Adipocyte (in vitro differentiated cells): Measurements from ENCODE around the gene FOXN3.
A peak's percentile ranks its signal among the peaks of the same experiment; 100 is the strongest.

Experiments used
- DNase-seq: peaks from one replicate; pipeline ENCODE4 v3.0.0-alpha.2; 2015; ENCODE audit warnings: low read depth
- H3K27me3 ChIP-seq: replicated peaks from 2 replicates; pipeline ENCODE4 v1.7.0; 2013; ENCODE audit warnings: mild to moderate bottlenecking, low read length, moderate library complexity; ENCODE audit not compliant: control insufficient read depth, insufficient read depth
- H3K36me3 ChIP-seq: 2 replicates; pipeline ENCODE4 v1.7.0; 2013; ENCODE audit warnings: low read length, mild to moderate bottlenecking, moderate library complexity; ENCODE audit not compliant: control insufficient read depth, insufficient read depth, severe bottlenecking
- H3K4me1 ChIP-seq: 2 replicates; pipeline ENCODE4 v1.7.0; 2013; ENCODE audit warnings: mild to moderate bottlenecking, low read length, moderate library complexity; ENCODE audit not compliant: control insufficient read depth, insufficient read depth
- H3K4me3 ChIP-seq: 2 replicates; pipeline ENCODE4 v1.7.0; 2013; ENCODE audit warnings: mild to moderate bottlenecking, low read length, moderate library complexity
- H3K9ac ChIP-seq: 2 replicates; pipeline ENCODE4 v1.7.0; 2013; ENCODE audit warnings: mild to moderate bottlenecking, low read length, moderate library complexity
- H3K9me3 ChIP-seq: 2 replicates; pipeline ENCODE4 v1.7.0; 2013; ENCODE audit warnings: mild to moderate bottlenecking, low read length, moderate library complexity; ENCODE audit not compliant: control insufficient read depth

Gene FOXN3

DNA sequence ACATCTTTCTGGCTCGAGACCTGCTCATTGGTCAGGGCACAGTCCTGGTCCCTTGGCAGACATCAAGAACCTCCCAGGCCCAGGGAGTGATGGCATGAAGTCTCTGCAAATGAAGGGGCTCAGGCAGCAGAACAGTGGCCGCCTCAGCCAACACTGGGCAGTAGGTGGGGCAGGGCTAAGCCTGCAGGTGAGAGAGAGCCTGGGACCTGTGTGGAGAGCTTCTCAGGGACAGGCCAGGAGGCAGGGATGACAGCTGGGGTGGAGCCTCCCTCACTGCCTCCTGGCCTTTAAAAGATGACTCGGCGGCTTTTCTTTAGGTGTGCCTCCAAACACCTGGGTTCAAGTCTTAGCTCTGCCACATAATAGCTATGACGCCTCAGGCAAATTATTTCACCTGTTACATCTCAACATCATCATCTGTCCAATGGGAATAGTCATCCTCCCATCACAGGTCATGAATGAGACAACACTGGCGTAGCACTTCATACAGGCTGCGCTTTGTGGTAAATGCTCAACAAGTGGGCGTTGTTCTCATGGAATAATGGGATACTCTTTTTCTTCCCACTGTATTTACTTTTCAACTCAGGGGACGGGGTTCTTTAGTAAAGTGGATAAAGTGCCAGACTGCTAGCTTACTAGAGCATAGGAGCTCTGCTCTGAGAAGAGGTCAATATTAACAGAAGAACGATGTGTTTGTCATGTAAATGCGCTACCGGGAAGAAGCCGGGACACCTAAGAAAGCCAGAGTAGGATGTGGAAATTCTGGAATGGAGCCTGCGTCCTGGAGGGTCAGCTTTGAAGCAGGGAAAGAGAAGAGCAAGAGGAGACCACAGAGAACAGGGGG, 277.4 kb downstream of the FOXN3 start:
- Histone ChIP-seq H3K9ac (no peak overlapping the region), H3K4me3 (no peak overlapping the region), H3K27me3 (no peaks in the 10 kb centered on the region), H3K9me3 (peaks cover 9% of the 10 kb centered on the region), H3K36me3 (no peaks in the 10 kb centered on the region), H3K4me1 (peaks cover 19% of the 10 kb centered on the region)
- DNase-seq, result no peak

DNA sequence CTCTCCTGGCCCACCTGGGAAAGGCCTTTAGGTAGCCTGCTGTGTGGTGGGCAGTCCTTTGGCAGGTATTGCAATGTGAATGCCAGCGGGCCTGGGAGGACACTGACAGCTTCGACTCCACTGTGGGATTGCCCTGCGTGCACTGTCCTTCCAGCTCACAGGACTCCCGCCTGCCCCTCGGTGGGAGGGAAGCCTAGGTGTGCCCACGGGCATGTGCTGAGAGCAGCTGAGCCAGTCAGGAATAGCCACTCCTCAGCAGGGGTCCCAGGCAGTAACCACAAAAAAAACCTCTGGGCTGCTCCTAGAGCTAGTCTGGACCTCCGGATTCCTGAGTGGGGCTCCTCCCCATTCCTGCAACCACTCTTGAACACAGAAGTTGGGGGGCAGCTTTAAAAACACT, 278.2 kb downstream of the FOXN3 start:
- H3K4me3 ChIP-seq, result no peak overlapping the region
- no peak for DNase-seq
- no peaks in the 10 kb centered on the region for H3K27me3 ChIP-seq
- H3K4me1 ChIP-seq, result peaks cover 17% of the 10 kb centered on the region
- peaks cover 9% of the 10 kb centered on the region for H3K9me3 ChIP-seq
- H3K9ac ChIP-seq, result no peak overlapping the region
- no peaks in the 10 kb centered on the region for H3K36me3 ChIP-seq

GRCh38 chr14:89137526-89138163, 279.4 kb downstream of the FOXN3 start:
- peak overlapping the region; percentile 39 for H3K9ac ChIP-seq
- peak; percentile 77 for DNase-seq

GRCh38 chr14:89136587-89136986, 280.4 kb downstream of the FOXN3 start:
- Histone ChIP-seq H3K27me3 (no peaks in the 10 kb centered on the region), H3K9me3 (peaks cover 9% of the 10 kb centered on the region), H3K4me3 (no peak overlapping the region), H3K9ac (no peak overlapping the region), H3K4me1 (peaks cover 12% of the 10 kb centered on the region), H3K36me3 (no peaks in the 10 kb centered on the region)
- no peak for DNase-seq

More at GRCh38 chr14:89137526-89138163, 279.4 kb downstream of the FOXN3 start:
- Histone ChIP-seq H3K9me3 (peaks cover 9% of the 10 kb centered on the region), H3K4me3 (no peak overlapping the region), H3K36me3 (no peaks in the 10 kb centered on the region), H3K27me3 (no peaks in the 10 kb centered on the region), H3K4me1 (peaks cover 12% of the 10 kb centered on the region)

- no peak overlapping the region for H3K4me3 ChIP-seq
- H3K4me1 ChIP-seq, result peaks cover 15% of the 10 kb centered on the region
- no peaks in the 10 kb centered on the region for H3K27me3 ChIP-seq
- H3K9ac ChIP-seq, result no peak overlapping the region
- peaks cover 9% of the 10 kb centered on the region for H3K9me3 ChIP-seq
- DNase-seq, result no peak
- no peaks in the 10 kb centered on the region for H3K36me3 ChIP-seq
These were observed 282.4 kb downstream of the FOXN3 start for GRCh38 chr14:89134640-89135039.

DNA sequence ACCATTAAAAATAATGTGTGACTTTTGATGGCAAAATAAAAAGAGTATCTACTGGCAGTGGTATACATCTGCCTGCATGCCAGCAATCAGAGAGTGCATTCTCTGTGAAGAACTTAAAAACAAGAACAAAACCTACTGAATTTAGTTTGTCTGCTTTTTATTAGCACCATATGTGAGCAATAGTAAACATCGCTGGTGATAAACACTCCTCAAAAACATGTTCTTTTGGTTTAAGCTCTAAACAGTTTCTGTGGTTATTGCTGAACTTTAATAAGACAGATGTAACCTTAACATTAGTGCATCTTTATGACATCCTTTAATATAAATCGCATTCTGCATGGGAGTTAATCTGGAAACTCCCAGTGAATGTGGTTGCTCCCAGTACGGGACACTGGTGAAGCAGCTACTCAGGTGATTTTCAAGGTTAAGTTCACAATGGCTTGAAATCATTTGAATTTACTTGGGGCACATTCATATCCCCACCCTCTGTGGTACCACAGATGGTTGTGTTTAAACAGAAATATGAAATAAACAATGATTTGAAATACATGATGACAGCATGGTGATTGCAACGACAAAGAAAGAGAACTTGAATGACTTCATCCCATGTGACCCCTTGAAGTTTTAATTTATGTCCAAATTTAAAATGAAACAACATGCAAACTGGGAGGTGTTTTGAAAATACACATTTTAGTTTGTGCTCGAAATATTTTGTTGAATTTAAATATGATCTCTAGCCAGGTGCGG, 285.9 kb downstream of the FOXN3 start:
- peaks cover 6% of the 10 kb centered on the region for H3K4me1 ChIP-seq
- no peak overlapping the region for H3K9ac ChIP-seq
- H3K27me3 ChIP-seq, result no peaks in the 10 kb centered on the region
- H3K4me3 ChIP-seq, result no peak overlapping the region
- H3K36me3 ChIP-seq, result no peaks in the 10 kb centered on the region
- DNase-seq, result peak; percentile 20
- H3K9me3 ChIP-seq, result peaks cover 2% of the 10 kb centered on the region

DNA sequence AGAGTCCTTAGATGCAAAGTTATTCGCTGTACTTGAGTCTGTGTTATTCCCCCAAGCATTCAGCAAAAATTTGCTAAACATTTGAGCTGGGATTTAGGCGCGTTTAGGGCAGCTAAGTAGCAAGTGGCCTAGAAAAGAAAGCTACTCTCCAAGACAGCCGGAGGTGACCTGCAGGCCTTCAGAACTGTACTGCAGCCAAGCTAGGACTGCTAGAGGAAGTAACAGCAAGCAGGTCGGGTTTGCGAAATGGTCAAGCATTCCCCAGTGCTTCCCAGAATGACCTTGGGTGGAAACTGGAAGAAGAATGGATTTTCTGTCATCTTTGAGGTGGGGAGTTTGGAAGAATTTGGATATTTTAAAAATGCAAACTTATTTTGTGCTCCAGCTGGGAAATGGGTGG, 287.5 kb downstream of the FOXN3 start:
- Histone ChIP-seq H3K4me3 (no peak overlapping the region), H3K4me1 (peaks cover 6% of the 10 kb centered on the region), H3K36me3 (no peaks in the 10 kb centered on the region), H3K9ac (no peak overlapping the region), H3K9me3 (no peaks in the 10 kb centered on the region), H3K27me3 (no peaks in the 10 kb centered on the region)
- no peak for DNase-seq

- Histone ChIP-seq H3K27me3 (no peaks in the 10 kb centered on the region), H3K9me3 (no peaks in the 10 kb centered on the region), H3K4me3 (no peak overlapping the region), H3K9ac (no peak overlapping the region), H3K4me1 (peaks cover 6% of the 10 kb centered on the region), H3K36me3 (no peaks in the 10 kb centered on the region)
- no peak for DNase-seq
These were observed 288.6 kb downstream of the FOXN3 start for GRCh38 chr14:89128311-89129026.

GRCh38 chr14:89126461-89126860, 290.6 kb downstream of the FOXN3 start:
- Histone ChIP-seq H3K4me1 (peaks cover 6% of the 10 kb centered on the region), H3K4me3 (no peak overlapping the region), H3K36me3 (no peaks in the 10 kb centered on the region), H3K9ac (no peak overlapping the region), H3K9me3 (no peaks in the 10 kb centered on the region), H3K27me3 (peaks cover 11% of the 10 kb centered on the region)
- no peak for DNase-seq

- DNase-seq, result no peak
- Histone ChIP-seq H3K4me1 (peaks cover 3% of the 10 kb centered on the region), H3K9me3 (peaks cover 4% of the 10 kb centered on the region), H3K27me3 (peaks cover 11% of the 10 kb centered on the region), H3K4me3 (no peak overlapping the region), H3K36me3 (no peaks in the 10 kb centered on the region), H3K9ac (no peak overlapping the region)
These were observed 291.8 kb downstream of the FOXN3 start for GRCh38 chr14:89125216-89125615.

- peaks cover 17% of the 10 kb centered on the region for H3K9me3 ChIP-seq
- peaks cover 16% of the 10 kb centered on the region for H3K27me3 ChIP-seq
- H3K4me3 ChIP-seq, result no peak overlapping the region
- no peak for DNase-seq
- H3K36me3 ChIP-seq, result no peaks in the 10 kb centered on the region
- no peaks in the 10 kb centered on the region for H3K4me1 ChIP-seq
- H3K9ac ChIP-seq, result no peak overlapping the region
These were observed 293.2 kb downstream of the FOXN3 start for GRCh38 chr14:89123851-89124250.
